HCT116 (cell line): ENCODE data around the gene WDSUB1. TPM values are rescaled to one million over a fixed set of nuclear protein-coding genes. Genes with fewer than 3 reads are reported as not detected.

ENCODE experiments used
- ATAC-seq: fragments of 200-7000 bp; cut with Tn5 transposase; 2 replicates; pipeline ENCODE4 v1.9.1; 2020; ENCODE audit warnings: mild to moderate bottlenecking, moderate library complexity
- BruUV-seq: library from RNA; stranded (reverse); fragments of 400-500 nt; replicated peaks from 2 replicates; lab custom pipeline; 2021; lab: Mats Ljungman, UMichigan
- CTCF ChIA-PET: fragments of 300-600 bp; sonication (Branson Sonifier 250); formaldehyde crosslinking; loops from one replicate; lab custom pipeline; 2021; ENCODE audit warnings: antibody characterized with exemption; lab: Charles Lee
- POLR2A ChIA-PET: fragments of 300-600, 350-600 bp; sonication (Branson Sonifier 250); formaldehyde crosslinking; loops from one replicate; lab custom pipeline; 2021; ENCODE audit warnings: antibody characterized with exemption; lab: Charles Lee
- RAD21 ChIA-PET, 2 experiments: fragments of 300-600 bp; sonication (Branson Sonifier 250); formaldehyde crosslinking; loops; one replicate each; lab custom pipeline; 2023; ENCODE audit warnings: low total read pairs in 2 of 2; ENCODE audit not compliant: uncharacterized antibody in 2 of 2, unreplicated experiment in 2 of 2, low non-redundant PET in 1 of 2; lab: Charles Lee
- DNase-seq: peaks from one replicate; pipeline ENCODE4 v3.0.0-alpha.2; 2010; ENCODE audit warnings: low read depth, low spot score
- H2AFZ ChIP-seq: fragments of 200-600 bp; shearing (Covaris generic), sonication (generic); 2 replicates; pipeline ENCODE4 v1.6.1; 2017; ENCODE audit warnings: low read depth, mixed run types, mixed read lengths, antibody characterized with exemption, low read length; ENCODE audit not compliant: poor library complexity, severe bottlenecking
- H3K27ac ChIP-seq: 2 replicates; pipeline ENCODE4 v1.5.1; 2012; ENCODE audit warnings: low read depth, low read length
- H3K27me3 ChIP-seq: fragments of 200-600 bp; sonication (generic); 2 replicates; pipeline ENCODE4 v1.6.1; 2016; ENCODE audit warnings: mixed run types, low read length, mixed read lengths; ENCODE audit not compliant: insufficient read depth
- H3K36me3 ChIP-seq, 2 experiments: fragments of 200-500 bp in 1 of 2; fragments of 200-600 bp in 1 of 2; sonication (Bioruptor generic) in 1 of 2; sonication (generic) in 1 of 2; 2 replicates each; pipeline versions ENCODE4 v1.5.1 to v1.6.1; 2014 to 2016; ENCODE audit warnings: low read length in 2 of 2, inconsistent platforms in 1 of 2, mixed read lengths in 1 of 2, mixed run types in 1 of 2; ENCODE audit not compliant: insufficient read depth in 2 of 2, control insufficient read depth in 1 of 2
- H3K4me1 ChIP-seq, 2 experiments: fragments of 200-600 bp in 1 of 2; sonication (generic) in 1 of 2; 2 replicates each; pipeline versions ENCODE4 v1.5.1 to v1.6.1; 2012 to 2017; ENCODE audit warnings: low read length in 2 of 2, inconsistent platforms in 1 of 2, mild to moderate bottlenecking in 1 of 2, mixed read lengths in 1 of 2, mixed run types in 1 of 2, moderate library complexity in 1 of 2; ENCODE audit not compliant: insufficient read depth in 2 of 2, control insufficient read depth in 1 of 2
- H3K4me2 ChIP-seq: fragments of 200-600 bp; sonication (generic); 2 replicates; pipeline ENCODE4 v1.6.1; 2017; ENCODE audit warnings: mixed run types, low read length, mixed read lengths
- H3K4me3 ChIP-seq, 2 experiments: fragments of 200-600 bp in 1 of 2; sonication (generic) in 1 of 2; replicated peaks in 1 of 2; 2 replicates each; pipeline ENCODE4 v1.5.1; 2011 to 2016; ENCODE audit warnings: low read length in 2 of 2, control low read depth in 1 of 2, low read depth in 1 of 2, mild to moderate bottlenecking in 1 of 2, mixed read lengths in 1 of 2, mixed run types in 1 of 2
- H3K79me2 ChIP-seq: fragments of 200-600 bp; sonication (generic); 2 replicates; pipeline ENCODE4 v1.6.1; 2017; ENCODE audit warnings: mild to moderate bottlenecking, mixed run types, low read length, moderate library complexity, mixed read lengths; ENCODE audit not compliant: insufficient read depth
- H3K9ac ChIP-seq: fragments of 200-600 bp; sonication (generic); 2 replicates; pipeline ENCODE4 v1.6.1; 2016; ENCODE audit warnings: low read length, mixed read lengths
- H3K9me2 ChIP-seq: fragments of 200-600 bp; sonication (generic), shearing (Covaris generic); 2 replicates; pipeline ENCODE4 v1.6.1; 2017; ENCODE audit warnings: mixed run types, mild to moderate bottlenecking, moderate library complexity; ENCODE audit not compliant: insufficient read depth
- H3K9me3 ChIP-seq, 2 experiments: fragments of 200-500 bp in 1 of 2; fragments of 200-600 bp in 1 of 2; sonication (Bioruptor generic) in 1 of 2; sonication (generic) in 1 of 2; 2 replicates each; pipeline ENCODE4 v1.6.1; 2014 to 2017; ENCODE audit warnings: low read length in 2 of 2, mixed read lengths in 2 of 2, inconsistent platforms in 1 of 2, low read depth in 1 of 2, mild to moderate bottlenecking in 1 of 2, mixed run types in 1 of 2, moderate library complexity in 1 of 2; ENCODE audit not compliant: control insufficient read depth in 1 of 2, insufficient read depth in 1 of 2
- H4K20me1 ChIP-seq: fragments of 200-600 bp; sonication (generic), shearing (Covaris generic); 2 replicates; pipeline ENCODE4 v1.6.1; 2017; ENCODE audit warnings: mixed run types, mild to moderate bottlenecking, moderate library complexity; ENCODE audit not compliant: insufficient read depth
- ATF3 ChIP-seq: IDR thresholded peaks from 2 replicates; pipeline ENCODE4 v1.6.1; 2012
- CBX3 ChIP-seq: IDR thresholded peaks from 2 replicates; pipeline ENCODE4 v1.6.1; 2012; ENCODE audit warnings: low read depth
- CEBPB ChIP-seq: IDR thresholded peaks from 2 replicates; pipeline ENCODE4 v1.6.1; 2012; ENCODE audit warnings: low read depth
- CTCF ChIP-seq, 3 experiments: fragments of 200-600 bp in 1 of 3; sonication (generic) in 1 of 3; IDR thresholded peaks in 2 of 3; conservative IDR thresholded peaks in 1 of 3; 2 replicates each; pipeline ENCODE4 v1.5.1; 2012 to 2017; ENCODE audit warnings: low read depth in 2 of 3, low read length in 2 of 3, antibody characterized with exemption in 1 of 3, borderline replicate concordance in 1 of 3, control low read depth in 1 of 3, mild to moderate bottlenecking in 1 of 3, mixed read lengths in 1 of 3, mixed run types in 1 of 3, moderate library complexity in 1 of 3; ENCODE audit not compliant: insufficient read depth in 1 of 3
- EGR1 ChIP-seq: IDR thresholded peaks from 2 replicates; pipeline ENCODE4 v1.6.1; 2012; ENCODE audit warnings: low read depth
- ELF1 ChIP-seq: IDR thresholded peaks from 2 replicates; pipeline ENCODE4 v1.6.1; 2012; ENCODE audit warnings: low read depth, borderline replicate concordance
- EZH2 ChIP-seq: fragments of 200-600 bp; sonication (generic); IDR thresholded peaks from 2 replicates; pipeline ENCODE4 v1.6.1; 2017; ENCODE audit warnings: antibody characterized with exemption, mixed run types
- EZH2phosphoT487 ChIP-seq: fragments of 200-600 bp; IDR thresholded peaks from 2 replicates; pipeline ENCODE4 v1.6.1; 2018; ENCODE audit warnings: antibody characterized with exemption, borderline replicate concordance
- FOSL1 ChIP-seq: IDR thresholded peaks from 2 replicates; pipeline ENCODE4 v1.6.1; 2012; ENCODE audit warnings: low read depth
- JUND ChIP-seq: IDR thresholded peaks from 2 replicates; pipeline ENCODE4 v1.6.1; 2012
- SP1 ChIP-seq: IDR thresholded peaks from 2 replicates; pipeline ENCODE4 v1.6.1; 2012; ENCODE audit warnings: low read depth
- SRF ChIP-seq: IDR thresholded peaks from 2 replicates; pipeline ENCODE4 v1.6.1; 2012; ENCODE audit warnings: low read depth
- TCF7L2 ChIP-seq: IDR thresholded peaks from 2 replicates; pipeline ENCODE4 v1.7.0; 2011; ENCODE audit warnings: borderline replicate concordance, inconsistent platforms; ENCODE audit not compliant: insufficient read depth, insufficient read length; ENCODE audit errors: extremely low read depth
- YY1 ChIP-seq: IDR thresholded peaks from 2 replicates; pipeline ENCODE4 v1.6.1; 2011; ENCODE audit warnings: low read length, low read depth, moderate library complexity, mild to moderate bottlenecking; ENCODE audit not compliant: insufficient replicate concordance; ENCODE audit errors: extremely low read depth
- ZBTB33 ChIP-seq: IDR thresholded peaks from 2 replicates; pipeline ENCODE4 v1.6.1; 2011; ENCODE audit warnings: mild to moderate bottlenecking, low read length, moderate library complexity; ENCODE audit not compliant: insufficient replicate concordance; ENCODE audit errors: extremely low read depth
- ZFX ChIP-seq: fragments of 450-650 bp; IDR thresholded peaks from 2 replicates; pipeline ENCODE4 v1.6.1; 2017
- ZNF274 ChIP-seq: fragments of 200-500 bp; sonication (Bioruptor generic); IDR thresholded peaks from 2 replicates; pipeline ENCODE4 v1.6.1; 2014; ENCODE audit warnings: mild to moderate bottlenecking, low read depth, low read length, inconsistent platforms
- intact Hi-C: fragments of 100-400 bp; cut with micrococcal nuclease; formaldehyde crosslinking; loops from 2 replicates; pipeline ENCODE4 v1.10.0; 2022
- total RNA-seq: library from RNA; stranded (reverse); gene quantifications from one replicate; pipeline ENCODE4 v1.2.1, GENCODE V29; 2021; ENCODE audit not compliant: unreplicated experiment

The WDSUB1 gene
- total RNA-seq, 1 experiment from 2014 or later = 8.8 TPM

- BruUV-seq = no TSS peak
- TF ChIP-seq CEBPB (no peak), SP1 (no peak), FOSL1 (no peak), YY1 (no peak), JUND (no peak), SRF (no peak), ATF3 (no peak), ZBTB33 (no peak), ELF1 (no peak), CBX3 (no peak), TCF7L2 (no peak), EGR1 (no peak), EZH2 (no peak), CTCF (IDR thresholded peaks at IDR 0.05 in 2 of 3, conservative IDR thresholded peaks at IDR 0.05 in 1 of 3; ENCODE audit: borderline replicate concordance in 1 of 3, insufficient read depth in 1 of 3, low read depth in 2 of 3, low read length in 2 of 3) (no peak), ZFX (no peak), ZNF274 (no peak), EZH2phosphoT487 (no peak)
- Histone ChIP-seq H3K27ac (no peak overlapping the region), H3K27me3 (no peaks in the 10 kb centered on the region), H3K4me3 (no peak overlapping the region), H4K20me1 (no peaks in the 10 kb centered on the region), H2AFZ (no peak overlapping the region), H3K4me2 (no peak overlapping the region), H3K79me2 (no peaks in the 10 kb centered on the region), H3K36me3 (peaks cover 3 to 5% of the 10 kb centered on the region in 2 experiments; a peak in 3 of 4 replicates), H3K9ac (no peak overlapping the region), H3K9me3 (no peaks in the 10 kb centered on the region), H3K4me1 (no peaks in the 10 kb centered on the region), H3K9me2 (no peaks in the 10 kb centered on the region)
- CTCF ChIA-PET = no interaction called here
- ATAC-seq = no peak
- no peak for DNase-seq
- RAD21 ChIA-PET = no interaction called here
- POLR2A ChIA-PET = no interaction called here
- intact Hi-C loops = no loop called here
Measured at GRCh38 chr2:159217676-159218075, 68.8 kb downstream of the WDSUB1 start.
